HCEC 1CT (cell line): ENCODE results near the gene CDC40.
"Not testable (repeated sequence)": the region's sequence is repeated elsewhere in the genome, so short reads cannot be mapped to it uniquely, and the experiment has no call there.

Source experiments
- DNase-seq: peaks from one replicate; pipeline ENCODE4 v3.0.0-alpha.2; 2017

CDC40 gene

GRCh38 chr6:110272781-110273180, 92.6 kb downstream of the CDC40 start:
- DNase-seq: not testable (repeated sequence)

- no peak for DNase-seq
These were observed 97.0 kb downstream of the CDC40 start for GRCh38 chr6:110277100-110277665.
